Esophagus squamous epithelium (tissue), 4 donors: ENCODE data around the gene CDKAL1.

Experiments used
- POLR2A ChIP-seq, 4 donors: fragments of 450-650 bp; IDR thresholded peaks; one replicate each; pipeline ENCODE4 v1.6.1; 2017; ENCODE audit warnings: antibody characterized with exemption in 4 of 4, mild to moderate bottlenecking in 4 of 4, moderate library complexity in 3 of 4
- TF ChIP-seq, protein P1 (sequence below), 6 experiments: fragments of 450-650 bp in 4 of 6; fragments of 200-600 bp in 2 of 6; sonication (generic) in 2 of 6; IDR thresholded peaks; one replicate each; pipeline ENCODE4 v1.5.1; 2016 to 2019; ENCODE audit warnings: antibody characterized with exemption in 6 of 6, mild to moderate bottlenecking in 4 of 6, moderate library complexity in 4 of 6

DNA sequence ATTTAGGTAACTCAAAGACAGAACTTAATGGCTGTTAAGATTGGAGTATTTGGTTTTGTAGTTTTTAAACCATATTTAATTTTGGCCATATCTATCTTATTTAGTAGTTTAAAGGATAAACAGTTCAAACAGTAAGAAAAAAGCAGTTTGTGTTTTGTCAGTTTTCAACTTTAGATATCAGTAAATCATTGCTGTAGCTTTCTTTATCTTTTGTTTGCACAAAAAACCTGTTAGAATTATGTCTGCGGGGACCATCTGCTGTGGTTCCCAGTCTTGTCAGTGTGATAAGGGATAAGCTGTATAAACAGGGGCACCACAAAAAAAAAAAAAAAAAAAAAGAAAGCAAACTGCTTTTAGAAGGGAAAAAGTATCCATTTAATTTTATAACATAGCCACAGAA, 40.9 kb downstream of the CDKAL1 start:
- TF ChIP-seq, protein P1, sequence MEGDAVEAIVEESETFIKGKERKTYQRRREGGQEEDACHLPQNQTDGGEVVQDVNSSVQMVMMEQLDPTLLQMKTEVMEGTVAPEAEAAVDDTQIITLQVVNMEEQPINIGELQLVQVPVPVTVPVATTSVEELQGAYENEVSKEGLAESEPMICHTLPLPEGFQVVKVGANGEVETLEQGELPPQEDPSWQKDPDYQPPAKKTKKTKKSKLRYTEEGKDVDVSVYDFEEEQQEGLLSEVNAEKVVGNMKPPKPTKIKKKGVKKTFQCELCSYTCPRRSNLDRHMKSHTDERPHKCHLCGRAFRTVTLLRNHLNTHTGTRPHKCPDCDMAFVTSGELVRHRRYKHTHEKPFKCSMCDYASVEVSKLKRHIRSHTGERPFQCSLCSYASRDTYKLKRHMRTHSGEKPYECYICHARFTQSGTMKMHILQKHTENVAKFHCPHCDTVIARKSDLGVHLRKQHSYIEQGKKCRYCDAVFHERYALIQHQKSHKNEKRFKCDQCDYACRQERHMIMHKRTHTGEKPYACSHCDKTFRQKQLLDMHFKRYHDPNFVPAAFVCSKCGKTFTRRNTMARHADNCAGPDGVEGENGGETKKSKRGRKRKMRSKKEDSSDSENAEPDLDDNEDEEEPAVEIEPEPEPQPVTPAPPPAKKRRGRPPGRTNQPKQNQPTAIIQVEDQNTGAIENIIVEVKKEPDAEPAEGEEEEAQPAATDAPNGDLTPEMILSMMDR (IDR thresholded peaks at IDR 0.05), result no peak
- TF ChIP-seq POLR2A (IDR thresholded peaks at IDR 0.05), result no peak
